Activated naive CD8-positive, alpha-beta T cell treated with anti-CD3 and anti-CD28 coated beads, Interleukin-2, amount 50 U/mL, for 16 hours (primary cell): ENCODE results near the gene RBM18.

Source experiments
- DNase-seq: peaks from one replicate; pipeline ENCODE4 v3.0.0-alpha.2; 2020; ENCODE audit warnings: low read depth, low spot score

Gene RBM18

DNA sequence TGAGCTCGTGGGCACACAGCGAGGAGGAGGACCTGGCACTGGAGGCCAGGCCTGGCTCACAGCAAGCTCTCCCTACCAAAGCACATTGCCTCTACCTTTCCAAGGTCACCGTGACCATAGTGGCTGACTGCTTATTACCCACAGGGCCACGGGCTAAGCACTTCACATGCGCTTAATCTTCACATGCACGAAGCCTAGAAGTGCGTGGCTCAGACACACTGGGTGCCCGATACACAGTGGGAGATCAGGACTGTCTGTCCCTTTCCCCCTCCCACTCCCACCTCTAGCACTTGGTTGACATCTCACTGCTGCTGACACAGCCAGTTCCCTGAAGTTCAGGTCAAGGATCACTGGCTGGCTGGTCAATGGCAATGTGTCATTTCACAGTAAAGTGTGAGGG, 59.5 kb downstream of the RBM18 start:
- DNase-seq = no peak

DNA sequence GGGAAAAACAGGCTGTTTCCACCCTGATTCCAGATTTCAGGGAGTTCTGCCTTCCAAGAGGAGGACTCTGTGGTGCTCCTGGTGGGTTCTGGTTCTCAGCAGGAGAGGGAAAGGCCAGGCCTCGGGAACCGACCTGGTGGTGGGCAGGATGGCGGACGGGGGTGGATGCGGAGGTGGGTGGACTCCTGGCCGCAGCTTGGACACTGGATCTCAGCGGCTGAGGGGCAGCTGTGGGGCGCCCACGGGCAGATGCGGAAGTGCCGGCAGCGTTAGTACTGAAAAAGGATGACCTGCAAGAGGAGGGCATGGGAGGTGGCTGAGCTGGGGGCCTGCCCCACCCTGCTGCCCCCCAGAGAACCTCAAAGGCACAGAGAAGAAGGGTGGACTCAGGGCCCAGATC, 60.1 kb downstream of the RBM18 start:
- DNase-seq = no peak

DNA sequence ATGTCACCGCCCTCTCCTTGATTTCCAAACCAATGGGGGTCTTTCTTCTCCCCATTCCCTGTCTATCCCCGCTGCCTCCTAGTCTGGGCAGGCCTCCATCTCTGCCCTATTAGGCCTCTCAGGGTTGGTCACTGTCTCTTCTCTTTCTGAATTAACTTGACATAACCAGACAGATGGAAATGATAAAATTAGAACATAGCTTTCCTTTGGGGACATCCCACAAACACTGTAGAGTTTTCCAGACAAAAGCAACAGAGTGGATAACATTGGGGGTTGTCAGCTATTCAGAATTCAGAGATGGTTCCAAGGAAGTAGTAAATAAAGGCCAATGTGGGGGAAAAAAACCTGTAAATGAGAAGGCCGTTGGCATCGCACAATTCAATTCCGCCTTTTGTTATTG, 60.6 kb downstream of the RBM18 start:
- no peak for DNase-seq

DNA sequence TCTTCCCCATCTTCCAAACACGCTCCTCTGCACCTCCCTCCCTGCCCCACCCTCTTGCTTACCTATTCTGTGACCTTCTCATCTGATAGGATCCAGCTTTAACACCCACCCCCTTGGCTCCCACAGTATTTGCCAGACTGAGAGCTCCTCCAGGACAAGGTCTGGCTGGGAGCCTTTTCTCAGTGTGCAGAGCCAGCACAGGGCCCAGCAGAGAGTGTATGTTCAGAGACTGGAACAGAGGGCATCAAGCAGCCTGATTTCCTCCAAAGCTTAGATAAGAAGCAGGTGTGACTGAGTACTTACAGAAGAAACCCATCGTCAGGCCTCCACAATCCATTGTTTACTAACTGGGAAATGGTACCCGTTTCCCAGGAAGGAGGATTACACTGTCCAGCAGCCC, 62.5 kb downstream of the RBM18 start:
- no peak for DNase-seq

DNA sequence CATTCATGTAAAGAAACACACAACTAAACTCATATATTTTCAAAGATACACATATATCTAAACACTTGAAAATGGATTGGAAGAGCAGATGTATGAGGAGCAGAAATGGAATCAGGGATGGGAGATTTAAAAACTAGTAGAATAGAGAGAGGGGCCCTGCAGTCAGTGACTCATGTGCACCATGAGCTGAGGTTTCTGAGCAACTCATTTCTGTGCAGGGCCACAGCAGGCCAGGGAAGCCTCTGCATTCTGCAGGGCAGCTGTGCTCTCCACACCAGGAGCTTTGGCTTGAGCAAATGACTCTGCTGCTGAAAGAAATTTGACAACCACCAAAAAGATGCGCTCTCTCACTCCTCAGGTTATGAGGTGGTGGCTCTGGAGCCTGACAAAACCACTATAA, 63.0 kb downstream of the RBM18 start:
- DNase-seq = no peak

DNA sequence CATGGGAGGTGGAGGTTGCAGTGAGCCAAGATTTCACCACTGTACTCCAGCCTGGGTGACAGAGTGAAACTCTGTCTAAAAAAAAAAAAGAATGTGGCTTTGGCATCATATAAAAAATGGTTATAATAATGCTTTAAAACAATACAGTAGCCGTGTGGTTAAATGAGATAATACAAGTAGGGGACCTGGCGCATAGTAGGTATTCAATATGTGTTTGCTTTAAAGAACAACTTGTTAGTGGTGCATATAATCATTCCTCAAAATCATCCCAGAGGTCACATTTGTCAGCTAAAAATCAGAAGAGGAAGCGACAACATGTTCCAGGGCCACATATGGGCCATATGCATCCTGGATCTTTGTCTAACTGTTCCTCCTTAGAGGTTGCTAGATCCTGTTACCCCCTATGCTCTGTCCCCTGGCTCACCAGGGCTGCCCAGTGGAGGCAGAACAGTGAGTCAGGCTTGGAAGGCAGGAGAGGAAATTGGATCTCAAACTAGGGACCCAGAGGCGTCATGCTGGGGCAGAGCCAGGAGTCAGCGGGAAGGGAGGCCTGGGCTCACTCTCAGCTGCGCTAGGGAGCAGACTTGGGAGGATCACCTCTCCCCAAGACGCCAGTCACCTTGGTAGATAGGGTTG, 63.6 kb downstream of the RBM18 start:
- DNase-seq = no peak

DNA sequence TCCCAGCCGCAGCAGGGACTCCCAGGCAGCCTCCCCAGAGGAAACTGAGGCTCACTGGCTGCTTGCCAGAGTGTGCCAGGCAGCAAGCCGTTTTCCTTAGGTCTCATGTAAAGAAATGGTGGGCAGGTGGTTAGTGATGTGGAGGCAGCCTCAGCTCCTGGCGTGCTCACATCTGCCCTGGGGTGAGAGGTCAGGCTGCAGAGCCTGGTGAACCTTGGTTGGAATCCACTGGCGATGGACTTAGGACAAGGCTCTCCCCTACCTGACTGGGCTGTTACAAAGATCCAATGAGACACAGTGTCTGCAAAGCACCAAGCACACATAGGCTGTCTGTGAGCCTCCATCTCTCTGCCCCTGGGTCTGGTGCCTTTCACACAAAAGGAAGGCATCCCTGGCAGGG, 66.8 kb downstream of the RBM18 start:
- DNase-seq = no peak

DNA sequence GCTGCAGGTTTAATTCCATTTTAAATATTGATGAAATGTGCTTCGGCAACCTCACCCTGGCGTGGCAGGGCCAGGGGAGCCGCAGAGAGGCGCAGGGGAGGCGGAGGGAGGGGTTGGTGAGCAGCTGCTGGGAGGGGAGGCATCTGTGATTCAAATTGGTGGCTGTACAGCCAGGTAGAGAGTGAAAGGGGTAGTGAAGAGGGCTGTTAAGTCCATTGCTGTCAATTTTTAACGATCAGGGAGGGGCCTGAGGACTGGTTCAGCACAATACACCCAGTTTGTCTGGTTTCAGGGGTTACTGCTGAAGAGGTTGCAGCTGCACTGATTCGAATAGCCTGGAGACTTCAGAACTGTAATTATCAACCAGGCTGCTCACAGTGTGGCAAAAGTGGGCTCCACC, 67.2 kb downstream of the RBM18 start:
- no peak for DNase-seq

DNA sequence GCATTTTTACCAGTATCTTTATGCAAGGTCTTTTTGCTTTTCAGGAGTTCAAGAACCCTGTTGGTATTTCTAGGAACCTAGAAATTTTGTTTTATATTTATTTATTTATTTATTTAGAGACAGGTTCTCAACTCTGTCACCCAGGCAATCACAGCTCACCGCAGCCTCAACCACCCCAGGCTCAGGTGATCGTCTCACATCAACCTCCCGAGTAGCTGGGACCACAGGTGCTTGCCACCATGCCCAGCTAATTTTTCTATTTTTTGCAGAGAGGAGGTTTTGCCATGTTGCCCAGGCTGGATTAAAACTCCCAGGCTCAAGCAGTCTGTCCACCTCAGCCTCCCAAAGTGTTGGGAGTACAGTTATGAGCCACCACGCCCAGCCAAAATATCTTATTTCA, 68.8 kb downstream of the RBM18 start:
- no peak for DNase-seq

DNA sequence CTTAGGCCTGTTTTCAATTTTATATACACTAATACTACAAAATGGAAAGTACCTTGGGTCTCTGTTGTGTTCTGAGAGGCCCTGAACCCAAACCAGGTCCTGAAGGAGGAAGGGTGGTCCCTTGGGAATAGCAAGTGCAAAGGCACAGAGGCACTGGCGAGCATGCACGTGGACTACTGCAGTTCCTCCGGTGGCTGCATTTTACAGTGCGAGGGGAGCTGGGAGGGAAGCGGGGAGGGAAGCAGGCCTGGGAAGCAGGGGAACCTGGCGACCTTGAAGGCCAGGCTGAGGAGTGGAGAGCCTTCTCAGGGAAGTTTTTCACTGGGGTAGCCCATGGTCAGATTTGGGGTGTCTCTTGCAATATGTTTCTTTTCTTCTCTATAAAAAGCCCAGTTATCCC, 71.0 kb downstream of the RBM18 start:
- DNase-seq = no peak

DNA sequence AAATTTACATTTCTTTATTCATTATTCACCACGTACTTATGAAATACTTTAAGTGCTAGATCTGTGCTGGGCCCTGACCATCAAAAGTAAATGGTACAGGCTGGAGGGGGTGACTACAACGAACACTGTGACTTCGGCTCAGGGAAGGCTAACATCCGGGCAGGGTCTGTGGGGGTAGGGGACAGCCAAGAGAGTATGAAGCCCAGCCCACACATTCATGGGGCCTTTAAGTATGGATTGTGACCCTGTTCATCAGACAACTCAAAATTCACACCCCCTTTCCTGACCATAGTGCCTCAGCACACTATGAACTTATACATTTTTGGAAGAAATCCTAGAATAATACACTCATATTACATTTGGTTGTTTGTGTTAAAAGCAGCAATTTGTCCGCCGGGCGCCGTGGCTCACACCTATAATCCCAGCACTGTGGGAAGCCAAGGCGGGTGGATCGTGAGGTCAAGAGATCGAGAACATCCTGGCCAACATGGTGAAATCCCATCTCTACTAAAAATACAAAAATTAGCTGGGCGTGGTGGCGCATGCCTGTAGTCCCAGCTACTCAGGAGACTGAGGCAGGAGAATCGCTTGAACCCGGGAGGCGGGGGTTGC, 71.6 kb downstream of the RBM18 start:
- DNase-seq = no peak

DNA sequence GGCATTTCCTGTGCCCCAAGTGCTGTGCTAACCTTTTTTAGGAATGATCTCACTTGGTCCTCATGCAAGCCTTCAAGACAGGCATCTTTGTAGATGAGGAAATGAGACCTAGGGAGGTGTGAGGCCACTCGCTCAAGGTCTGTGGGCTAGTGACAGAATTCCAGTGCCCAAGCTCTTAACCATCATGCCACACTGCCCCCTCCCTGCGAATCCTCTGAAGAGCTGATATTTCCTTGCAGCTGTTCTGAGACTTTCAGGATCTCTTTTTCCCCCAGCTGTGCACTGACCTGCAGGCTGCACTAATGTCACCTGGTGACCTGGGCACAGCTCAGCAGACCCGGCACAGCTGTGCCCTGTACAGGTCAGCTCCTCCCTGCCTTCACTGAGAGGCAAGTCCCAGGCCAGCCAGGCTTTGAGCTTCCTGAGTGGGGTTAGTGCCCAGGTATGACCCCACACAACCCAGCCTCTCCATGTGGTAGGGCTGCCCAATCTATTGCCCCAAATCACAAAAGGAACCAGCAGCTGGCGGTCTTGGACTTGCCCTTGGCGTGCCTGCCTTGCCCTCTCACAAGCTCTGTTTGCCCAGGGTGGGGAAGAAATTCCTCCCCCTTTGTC, 72.3 kb downstream of the RBM18 start:
- no peak for DNase-seq

DNA sequence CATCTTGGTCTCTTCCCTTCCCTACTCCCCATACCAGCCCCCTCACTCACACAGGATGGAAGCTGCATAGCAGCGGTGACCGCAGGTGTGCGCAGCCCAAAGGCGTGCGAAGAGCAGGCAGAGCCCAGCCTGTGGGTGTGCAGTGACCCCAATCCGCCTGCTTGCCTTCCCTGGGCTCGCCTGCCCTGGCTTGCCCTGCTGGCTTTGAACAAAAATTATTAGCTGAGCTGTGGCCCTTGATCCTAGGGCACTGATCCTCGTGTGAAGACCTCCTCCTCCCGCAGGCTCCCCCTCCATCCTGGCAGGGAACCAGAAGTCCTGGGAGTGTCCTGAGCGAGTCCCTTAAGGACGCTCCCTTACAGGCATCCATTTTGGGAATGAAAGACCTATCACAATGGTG, 73.1 kb downstream of the RBM18 start:
- DNase-seq = no peak

DNA sequence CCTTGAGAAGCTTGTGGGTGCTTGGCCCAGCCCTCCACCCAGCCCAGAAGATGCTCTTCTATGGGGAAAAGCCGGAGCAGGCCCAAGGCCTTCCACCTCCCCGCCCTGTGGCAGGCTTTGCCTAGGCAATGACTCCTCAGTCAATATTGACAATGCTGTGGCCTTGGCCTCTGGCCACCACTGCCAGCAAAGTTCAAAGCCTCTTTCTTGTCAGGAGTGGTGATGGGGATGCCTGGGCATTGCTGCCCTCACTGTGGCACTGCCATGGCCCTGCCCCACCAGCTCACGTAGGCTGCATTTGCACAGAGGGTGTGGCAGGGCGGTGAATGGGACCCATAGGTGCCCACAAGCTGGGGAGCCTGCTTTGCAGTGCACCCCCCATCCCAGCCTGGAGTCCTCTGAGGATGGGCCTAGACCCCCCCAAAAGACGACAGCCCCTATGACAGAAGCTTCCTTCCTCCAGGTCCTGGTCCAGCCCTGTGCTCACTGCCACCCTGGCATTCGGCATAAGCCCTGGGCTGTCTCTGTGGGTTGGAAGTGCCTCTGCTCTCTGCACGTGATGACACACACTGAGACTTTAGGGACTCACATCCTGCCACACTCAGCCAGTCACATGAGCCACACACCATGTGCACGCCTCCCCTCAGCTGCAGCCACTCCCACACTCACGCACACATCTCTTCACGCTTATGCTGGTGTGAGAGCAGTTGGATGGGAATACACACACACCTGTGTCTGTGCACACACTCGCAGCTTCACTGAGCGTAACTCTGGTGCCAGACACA, 73.9 kb downstream of the RBM18 start:
- no peak for DNase-seq

DNA sequence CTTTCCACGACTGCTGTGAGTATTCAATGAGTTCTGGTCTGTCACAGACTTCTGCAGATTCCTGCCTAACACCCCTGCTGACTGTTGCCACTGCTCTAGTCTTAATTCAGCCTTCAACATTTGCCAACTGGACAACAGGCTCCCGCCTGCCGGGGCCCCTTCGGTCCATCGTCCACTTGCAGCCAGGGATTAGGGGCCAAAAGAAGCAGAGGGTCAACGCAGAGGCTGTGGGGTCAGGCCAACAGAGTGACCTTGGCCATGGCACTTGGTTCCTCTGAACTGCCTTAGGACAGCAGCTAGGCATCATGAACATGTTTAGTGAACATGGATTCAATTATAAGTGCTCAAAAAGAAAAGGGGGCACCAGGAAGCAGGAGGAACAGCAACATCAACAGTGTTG, 76.3 kb downstream of the RBM18 start:
- DNase-seq = no peak
